Kidney glomerular epithelial cell (primary cell): ENCODE data around the gene MEN1.

Experiments
- DNase-seq: peaks from one replicate; lab custom pipeline; 2025; lab: John Stamatoyannopoulos, UW

MEN1 gene

GRCh38 chr11:64810271-64810890 is at the start of gene MEN1:
MEN1 (minus strand) TSS chr11:64810551; CDS start chr11:64810109, 442 bp downstream.
- peak; percentile 95 for DNase-seq

- no peak for DNase-seq
These were observed 49.4 kb upstream of the MEN1 start for GRCh38 chr11:64859542-64860414.

GRCh38 chr11:64858467-64859263 is 48.3 kb upstream of the MEN1 start:
- no peak for DNase-seq

GRCh38 chr11:64857485-64857884 is 47.1 kb upstream of the MEN1 start:
- no peak for DNase-seq

- peak; percentile 59 for DNase-seq
These were observed 46.3 kb upstream of the MEN1 start for GRCh38 chr11:64856382-64857227.

- DNase-seq: no peak
These were observed 45.4 kb upstream of the MEN1 start for GRCh38 chr11:64855596-64856304.

- DNase-seq: peak; percentile 95
These were observed 44.5 kb upstream of the MEN1 start for GRCh38 chr11:64854534-64855502.

- no peak for DNase-seq
These were observed 43.8 kb upstream of the MEN1 start for GRCh38 chr11:64854157-64854533.

DNA sequence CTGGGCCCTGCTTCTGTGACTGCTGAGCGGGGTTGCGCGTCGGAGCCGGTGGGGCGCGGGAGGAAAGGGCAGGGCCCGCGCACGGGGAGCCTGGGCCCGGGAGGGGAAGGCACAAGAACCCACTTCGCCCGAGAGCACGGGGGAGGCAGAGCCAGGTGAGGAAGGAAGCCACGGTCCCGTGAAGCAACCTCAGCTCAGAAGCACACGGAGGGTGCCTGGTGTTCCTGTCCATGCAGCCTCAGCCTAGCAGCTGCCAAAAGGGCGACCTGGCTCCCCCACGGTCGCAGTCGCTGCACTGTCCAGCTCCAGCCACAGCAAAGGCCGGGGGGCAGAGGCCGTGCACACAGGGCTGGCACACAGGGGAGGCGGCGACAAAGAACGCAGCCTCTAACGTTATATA is 43.4 kb upstream of the MEN1 start:
- no peak for DNase-seq

GRCh38 chr11:64852804-64853509 is 42.6 kb upstream of the MEN1 start:
- no peak for DNase-seq

- DNase-seq: no peak
These were observed 41.5 kb upstream of the MEN1 start for GRCh38 chr11:64851831-64852351.

GRCh38 chr11:64850979-64851567 is 40.7 kb upstream of the MEN1 start:
- DNase-seq: no peak

DNA sequence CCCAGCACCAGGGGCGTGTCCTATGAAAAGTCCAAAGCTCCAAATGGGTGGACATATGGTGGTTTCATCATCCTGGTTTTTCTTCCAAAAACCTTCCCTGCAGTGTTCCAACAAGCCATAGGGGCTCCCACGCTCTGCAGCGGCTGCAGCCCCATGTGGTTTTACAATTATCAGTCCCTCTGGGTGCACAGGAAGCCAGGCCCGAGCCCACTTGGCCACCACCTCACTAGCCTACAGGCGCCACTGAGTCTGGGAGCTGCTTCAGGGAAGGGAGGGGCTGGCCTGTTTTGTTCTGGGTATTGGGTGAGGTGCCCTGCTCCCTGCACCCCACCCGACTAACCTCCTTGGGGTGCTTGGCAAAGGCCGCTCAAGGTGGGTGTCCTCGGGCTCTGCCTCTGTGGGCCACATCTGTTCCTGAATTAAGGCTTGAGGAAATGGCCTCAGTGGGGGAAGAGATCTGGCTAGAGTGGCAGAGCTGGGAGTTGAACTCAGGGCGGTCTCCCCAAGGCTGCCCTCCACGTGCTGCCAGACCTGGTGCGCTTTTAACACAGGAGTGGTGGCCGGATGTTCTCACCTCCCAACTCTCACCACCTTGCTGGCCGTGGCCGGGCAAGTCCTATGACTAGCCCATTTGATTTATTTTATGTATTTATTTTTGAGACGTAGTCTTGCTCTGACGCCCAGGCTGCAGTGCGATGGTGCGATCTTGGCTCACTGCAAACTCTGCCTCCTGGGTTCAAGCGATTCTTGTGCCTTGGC is 39.4 kb upstream of the MEN1 start:
- no peak for DNase-seq

GRCh38 chr11:64848826-64849597 is 38.7 kb upstream of the MEN1 start:
- no peak for DNase-seq

GRCh38 chr11:64848214-64848825 is 38.0 kb upstream of the MEN1 start:
- no peak for DNase-seq

- DNase-seq: peak; percentile 83
These were observed 36.8 kb upstream of the MEN1 start for GRCh38 chr11:64846998-64847666.
